ENCODE data around the gene COX6B2. TPM values are rescaled to one million over a fixed set of nuclear protein-coding genes. Genes with fewer than 3 reads are reported as not detected.

Gene COX6B2
- total and polyA plus RNA-seq, 2 donors (not counting 3 experiments of a cell fraction or from before 2014, with no cell fraction given): not detected

GRCh38 chr19:55389386-55390317 lies 35.1 kb upstream of the COX6B2 start:
- ChIA-PET CTCF (interaction anchor here (1.1 to 1.9 kb wide), 2 partner anchors 88 to 98 kb away, joined by 3 to 8 read pairs; no protein-coding TSS in a partner anchor), POLR2A (interaction anchor here (0.5 to 1.4 kb wide), 4 partner anchors 14 to 246 kb away, joined by 3 to 5 read pairs (median 4); partner anchors contain the start of gene UBE2S)
- Histone ChIP-seq H3K9me1 (replicated peaks; ENCODE audit: control insufficient read depth, extremely low read depth, insufficient read depth, low read length) (no peaks in the 10 kb centered on the region), H3K4me1 (ENCODE audit: control insufficient read depth, extremely low read depth, insufficient read depth, low read length) (peaks cover 25% of the 10 kb centered on the region), H3K9ac (replicated peaks; ENCODE audit: extremely low read depth, insufficient read depth, low read length) (no peak overlapping the region), H3K27ac (ENCODE audit: insufficient read depth, low read depth, low read length) (no peak overlapping the region), H3K36me3 (ENCODE audit: control insufficient read depth in 2 of 2, extremely low read depth in 1 of 2, insufficient read depth in 2 of 2, low read length in 2 of 2) (peaks cover 14 to 30% of the 10 kb centered on the region in 2 experiments), H3K4me3 (replicated peaks in 1 of 3; ENCODE audit: insufficient read depth in 1 of 3, low read depth in 1 of 3, low read length in 3 of 3) (no peak overlapping the region), H3K9me3 (replicated peaks; ENCODE audit: control insufficient read depth, insufficient read depth, low read length) (no peaks in the 10 kb centered on the region), H3K27me3 (ENCODE audit: control insufficient read depth in 2 of 2, insufficient read depth in 2 of 2, low read length in 2 of 2) (no peaks in the 10 kb centered on the region), H2AFZ (ENCODE audit: low read depth, low read length) (no peak overlapping the region), H3K79me2 (ENCODE audit: control insufficient read depth, insufficient read depth, low read length) (peaks cover 41% of the 10 kb centered on the region), H4K20me1 (replicated peaks; ENCODE audit: control insufficient read depth, extremely low read depth, insufficient read depth, low read length) (peaks cover 4% of the 10 kb centered on the region), H3K4me2 (ENCODE audit: insufficient read depth, low read length) (no peak overlapping the region)
- dilution Hi-C loops (cut with MboI; ENCODE audit: extremely low pct_ligation_motif_present, low sequenced_read_pairs): no loop called here
- TF ChIP-seq MYC (IDR thresholded peaks at IDR 0.05; ENCODE audit: low read depth, low read length) (no peak), POLR2AphosphoS5 (IDR thresholded peaks at IDR 0.05; ENCODE audit: insufficient read depth, low read depth, low read length) (no peak), CTCF (IDR thresholded peaks at IDR 0.05; ENCODE audit: extremely low read depth in 1 of 2, insufficient read depth in 1 of 2, low read depth in 1 of 2, low read length in 2 of 2) (no peak), EZH2 (IDR thresholded peaks at IDR 0.05; ENCODE audit: borderline replicate concordance, low read depth, low read length, severe bottlenecking) (no peak), GATA2 (IDR thresholded peaks at IDR 0.05; ENCODE audit: insufficient read depth, insufficient read length, low read depth, low read length) (no peak), POLR2A (IDR thresholded peaks at IDR 0.05; ENCODE audit: low read depth, low read length) (peak; percentile 40), FOS (IDR thresholded peaks at IDR 0.05; ENCODE audit: borderline replicate concordance, insufficient read depth, low read length) (no peak)
- no peak for FAIRE-seq
- intact Hi-C loops (cut with micrococcal nuclease): loop anchor here (10.0 kb wide), 2 partner anchors 215 to 245 kb away; partner anchors contain the start of genes TNNT1, ZNF524 and ZNF865
- BruUV-seq (replicated peaks): no TSS peak
- DNase-seq (ENCODE audit: low read depth, low spot score): no peak
